GM12878 (cell line): ENCODE measurements around the gene CACNA1E. TPM values are rescaled to one million over a fixed set of nuclear protein-coding genes. Genes with fewer than 3 reads are reported as not detected.
A peak's percentile ranks its signal among the peaks of the same experiment; 100 is the strongest.

Experiments used
- ATAC-seq: fragments of 200-7000 bp; cut with Tn5 transposase; 3 replicates; pipeline ENCODE4 v1.9.1; 2020; ENCODE audit warnings: mild to moderate bottlenecking, moderate library complexity
- BruUV-seq: library from RNA; stranded (reverse); fragments of 400-500 nt; replicated peaks from 2 replicates; lab custom pipeline; 2021; lab: Mats Ljungman, UMichigan
- CTCF ChIA-PET: fragments of 300-600 bp; sonication (Branson Sonifier 250); formaldehyde crosslinking; extraction: SDS; loops from one replicate; lab custom pipeline; 2021; ENCODE audit warnings: inconsistent platforms; lab: Yijun Ruan, JAX
- POLR2A ChIA-PET: fragments of 350-600 bp; formaldehyde crosslinking; extraction: SDS; loops from one replicate; lab custom pipeline; 2021; ENCODE audit warnings: inconsistent platforms; lab: Charles Lee
- RAD21 ChIA-PET: fragments of 300-600 bp; sonication (Branson Sonifier 250); formaldehyde crosslinking; loops from one replicate; lab custom pipeline; 2023; ENCODE audit warnings: antibody characterized with exemption; ENCODE audit not compliant: unreplicated experiment; lab: Charles Lee
- SMC1A ChIA-PET: fragments of 300-600 bp; sonication (Branson Sonifier 250); formaldehyde crosslinking; loops from one replicate; lab custom pipeline; 2023; ENCODE audit not compliant: unreplicated experiment, uncharacterized antibody; lab: Charles Lee
- DNase-seq: peaks from one replicate; pipeline ENCODE4 v3.0.0-alpha.2; 2011; ENCODE audit warnings: low read depth, low spot score
- FAIRE-seq: peaks from 3 replicates; lab custom pipeline; 2011; peaks lifted over from hg19 to GRCh38; lab: Jason Lieb, UNC
- H2AFZ ChIP-seq: 2 replicates; pipeline ENCODE4 v1.6.0; 2011; ENCODE audit warnings: low read depth, low read length, control low read depth; ENCODE audit not compliant: control insufficient read depth
- H3K27ac ChIP-seq: 2 replicates; pipeline ENCODE4 v1.5.1; 2011; ENCODE audit warnings: control low read depth; ENCODE audit not compliant: control insufficient read depth, insufficient read depth
- H3K27me3 ChIP-seq, 2 experiments: replicated peaks in 1 of 2; 2 replicates each; pipeline versions ENCODE4 v1.6.0 to v1.6.1; 2011; ENCODE audit warnings: low read length in 1 of 2; ENCODE audit not compliant: control insufficient read depth in 2 of 2, insufficient read depth in 2 of 2
- H3K36me3 ChIP-seq, 2 experiments: 2 replicates each; pipeline ENCODE4 v1.5.1; 2011; ENCODE audit warnings: low read length in 1 of 2; ENCODE audit not compliant: control insufficient read depth in 2 of 2, insufficient read depth in 2 of 2
- H3K4me1 ChIP-seq: 2 replicates; pipeline ENCODE4 v1.6.1; 2011; ENCODE audit warnings: mild to moderate bottlenecking, low read length, moderate library complexity, mixed read lengths; ENCODE audit not compliant: control insufficient read depth, insufficient read depth
- H3K4me2 ChIP-seq: 2 replicates; pipeline ENCODE4 v1.6.0; 2011; ENCODE audit warnings: control low read depth; ENCODE audit not compliant: control insufficient read depth, insufficient read depth
- H3K4me3 ChIP-seq: fragments of 200-600 bp; sonication (generic); 2 replicates; pipeline ENCODE4 v1.5.1; 2016
- H3K79me2 ChIP-seq: 2 replicates; pipeline ENCODE4 v1.6.0; 2011; ENCODE audit warnings: low read length; ENCODE audit not compliant: control insufficient read depth, insufficient read depth
- H3K9ac ChIP-seq: 2 replicates; pipeline ENCODE4 v1.8.0; 2011; ENCODE audit warnings: low read length, control low read depth, mixed read lengths; ENCODE audit not compliant: control insufficient read depth, insufficient read depth
- H3K9me3 ChIP-seq: replicated peaks from 3 replicates; pipeline ENCODE4 v1.5.1; 2011; ENCODE audit warnings: mild to moderate bottlenecking, low read length; ENCODE audit not compliant: control insufficient read depth, insufficient read depth
- H4K20me1 ChIP-seq: 2 replicates; pipeline ENCODE4 v1.6.0; 2011; ENCODE audit not compliant: control insufficient read depth, insufficient read depth
- BMI1 ChIP-seq: fragments of 450-650 bp; IDR thresholded peaks from 2 replicates; pipeline ENCODE4 v1.6.1; 2016; ENCODE audit warnings: mild to moderate bottlenecking, moderate library complexity, borderline replicate concordance
- CEBPB ChIP-seq, 2 experiments: fragments of 150-350 bp in 1 of 2; IDR thresholded peaks; 2 replicates each; pipeline ENCODE4 v1.6.1; 2012 to 2014; ENCODE audit warnings: low read depth in 2 of 2, low read length in 2 of 2, borderline replicate concordance in 1 of 2, inconsistent platforms in 1 of 2
- DPF2 ChIP-seq: fragments of 450-650 bp; IDR thresholded peaks from 2 replicates; pipeline ENCODE4 v1.6.1; 2017; ENCODE audit warnings: mild to moderate bottlenecking
- EED ChIP-seq: sonication (generic); IDR thresholded peaks from 2 replicates; pipeline ENCODE4 v1.6.1; 2016; ENCODE audit warnings: antibody characterized with exemption, low read depth
- EP300 ChIP-seq, 2 experiments: fragments of 150-350 bp in 1 of 2; IDR thresholded peaks; 2 replicates each; pipeline ENCODE4 v1.6.1; 2011 to 2012; ENCODE audit warnings: low read depth in 2 of 2, low read length in 2 of 2, borderline replicate concordance in 1 of 2, improper control_type of control experiment in 1 of 2, inconsistent platforms in 1 of 2; ENCODE audit not compliant: control insufficient read depth in 1 of 2
- HDAC2 ChIP-seq: fragments of 200-600 bp; sonication (generic); IDR thresholded peaks from 2 replicates; pipeline ENCODE4 v1.6.1; 2017
- HDGF ChIP-seq: fragments of 450-650 bp; IDR thresholded peaks from 2 replicates; pipeline ENCODE4 v1.6.1; 2016; ENCODE audit warnings: antibody characterized with exemption
- MXI1 ChIP-seq: fragments of 150-350 bp; IDR thresholded peaks from 2 replicates; pipeline ENCODE4 v1.6.1; 2011; ENCODE audit warnings: low read depth, mild to moderate bottlenecking, inconsistent platforms, low read length, improper control_type of control experiment
- NBN ChIP-seq: fragments of 450-650 bp; IDR thresholded peaks from 2 replicates; pipeline ENCODE4 v1.6.1; 2016
- PAX5 ChIP-seq: IDR thresholded peaks from 2 replicates; pipeline ENCODE4 v1.6.1; 2011; ENCODE audit warnings: low read depth, low read length, borderline replicate concordance
- POLR2AphosphoS2 ChIP-seq: IDR thresholded peaks from 2 replicates; pipeline ENCODE4 v1.6.1; 2011; ENCODE audit warnings: low read depth, mild to moderate bottlenecking, low read length, improper control_type of control experiment, moderate library complexity
- POLR2AphosphoS5 ChIP-seq: IDR thresholded peaks from 2 replicates; pipeline ENCODE4 v1.6.1; 2011; ENCODE audit warnings: mild to moderate bottlenecking, low read length, inconsistent platforms
- RELB ChIP-seq: fragments of 450-650 bp; IDR thresholded peaks from 2 replicates; pipeline ENCODE4 v1.6.1; 2017; ENCODE audit warnings: low read depth, mild to moderate bottlenecking, moderate library complexity
- RFX5 ChIP-seq: IDR thresholded peaks from 2 replicates; pipeline ENCODE4 v1.6.1; 2011; ENCODE audit warnings: low read depth, low read length, improper control_type of control experiment
- RUNX3 ChIP-seq: IDR thresholded peaks from 2 replicates; pipeline ENCODE4 v1.6.1; 2012; ENCODE audit warnings: low read length, inconsistent platforms
- SMAD1 ChIP-seq: fragments of 450-650 bp; IDR thresholded peaks from 2 replicates; pipeline ENCODE4 v1.6.1; 2018; ENCODE audit warnings: mild to moderate bottlenecking, low read depth; ENCODE audit not compliant: partially characterized antibody
- TCF3 ChIP-seq: IDR thresholded peaks from 2 replicates; pipeline ENCODE4 v1.6.1; 2012; ENCODE audit warnings: low read depth, mild to moderate bottlenecking, low read length, borderline replicate concordance; ENCODE audit not compliant: insufficient read depth
- YY1 ChIP-seq: IDR thresholded peaks from 2 replicates; pipeline ENCODE4 v1.6.1; 2011; ENCODE audit warnings: low read depth, mild to moderate bottlenecking, low read length
- ZBED1 ChIP-seq: IDR thresholded peaks from 2 replicates; pipeline ENCODE4 v1.6.1; 2016; ENCODE audit warnings: borderline replicate concordance
- ZNF207 ChIP-seq: fragments of 450-650 bp; IDR thresholded peaks from 2 replicates; pipeline ENCODE4 v1.6.1; 2014; ENCODE audit warnings: antibody characterized with exemption, mild to moderate bottlenecking, borderline replicate concordance
- ZZZ3 ChIP-seq: IDR thresholded peaks from 2 replicates; pipeline ENCODE4 v1.6.1; 2011; ENCODE audit warnings: low read depth; ENCODE audit not compliant: control insufficient read depth, insufficient read length
- WGBS: methylation state at CpG from one replicate; pipeline ENCODE4 v1.1.6; 2016; ENCODE audit warnings: low lambda C conversion rate; ENCODE audit not compliant: insufficient replicate concordance, insufficient coverage; ENCODE audit errors: missing lambda C conversion rate; 5-methylcytosine and 5-hydroxymethylcytosine counted together
- in situ Hi-C: fragments of 300-500 bp; cut with MboI; formaldehyde crosslinking; loops from 9 replicates; pipeline ENCODE4 v1.14.3; 2018; ENCODE audit warnings: mixed read lengths
- intact Hi-C: fragments of 100-400 bp; cut with micrococcal nuclease; formaldehyde crosslinking; loops from one replicate; pipeline ENCODE4 v1.14.2; 2022; ENCODE audit not compliant: unreplicated experiment
- polyA plus RNA-seq, 11 experiments: library from polyadenylated mRNA; depleted of rRNA in 4 of 11; unstranded in 6 of 11; stranded (reverse) in 5 of 11; fragments of >200 nt; fragmentation: Nextera tagmentation in 4 of 11; fragmentation: Illumina TruSeq in 1 of 11; extraction: Ambion mirVana in 4 of 11; extraction: Trizol in 1 of 11; gene quantifications; 1 replicate in 1 of 11; 2 replicates in 10 of 11; pipeline versions ENCODE4 v1.2.1 to v1.2.3, GENCODE V29; 2011 to 2016; ENCODE audit warnings: inconsistent platforms in 2 of 11, missing spikeins in 2 of 11, low read depth in 1 of 11
- total RNA-seq, 4 experiments: library from RNA; depleted of rRNA in 3 of 4; stranded (reverse); fragments of >200 nt in 3 of 4; fragmentation: Illumina TruSeq in 1 of 4; extraction: Trizol in 1 of 4; gene quantifications; 2 replicates each; pipeline versions ENCODE4 v1.2.1 to v1.2.3, GENCODE V29; 2013 to 2021

The CACNA1E gene
- total and polyA plus RNA-seq, 10 of the 15 experiments (the other 5 are each of a cell fraction or from before 2014, with no cell fraction given): 0.57 to 22.0 (median 8.5) TPM

- SMC1A ChIA-PET: interaction anchor here (0.8 to 4.5 kb wide), 9 partner anchors 10 to 162 kb away, joined by 3 to 24 read pairs (median 4); partner anchors contain the start of gene CACNA1E
- TF ChIP-seq EP300 (IDR thresholded peaks at IDR 0.05; ENCODE audit: borderline replicate concordance in 1 of 2, control insufficient read depth in 1 of 2, low read depth in 2 of 2, low read length in 2 of 2): 0 out of 4 replicates have a peak, but pooled peaks of 1 of the 2 experiments have one; percentile 40
- TF ChIP-seq POLR2AphosphoS5: no peak
- TF ChIP-seq PAX5: peak; percentile 38; the same call in 1 of the 2 replicates
- no peak for TF ChIP-seq RUNX3
- 0 out of 2 replicates have a peak, but pooled peaks have one; percentile 31 for TF ChIP-seq EED
- no peak for TF ChIP-seq BMI1
- TF ChIP-seq RELB: peak; percentile 60; the same call in 1 of the 2 replicates
- no peak for TF ChIP-seq POLR2AphosphoS2
- peak; percentile 78; the same call in 1 of the 2 replicates for TF ChIP-seq NBN
- peak; percentile 61; the same call in 1 of the 2 replicates for TF ChIP-seq HDGF
- no peak for TF ChIP-seq ZBED1
- TF ChIP-seq MXI1: no peak
- TF ChIP-seq TCF3: 0 out of 2 replicates have a peak, but pooled peaks have one; percentile 14
- no peak for TF ChIP-seq HDAC2
- TF ChIP-seq SMAD1: no peak
- TF ChIP-seq CEBPB (IDR thresholded peaks at IDR 0.05; ENCODE audit: borderline replicate concordance in 1 of 2, low read depth in 2 of 2, low read length in 2 of 2): no peak
- TF ChIP-seq ZNF207: no peak
- no peak for TF ChIP-seq RFX5
- no peak for TF ChIP-seq YY1
- no peak for TF ChIP-seq ZZZ3
- peak; percentile 86 for TF ChIP-seq DPF2
These were observed 31.3 kb downstream of the CACNA1E start for GRCh38 chr1:181514298-181515290.

More at GRCh38 chr1:181514298-181515290, 31.3 kb downstream of the CACNA1E start:
- ATAC-seq (peak; percentile 91), FAIRE-seq (no peak), DNase-seq (peak; percentile 54)
- intact Hi-C loops (no loop called here), in situ Hi-C loops (no loop called here)
- CTCF ChIA-PET: interaction anchor here (0.9 to 3.2 kb wide), 6 partner anchors 10 to 423 kb away, joined by 3 to 9 read pairs (median 4); no protein-coding TSS in a partner anchor
- Histone ChIP-seq H4K20me1 (no peaks in the 10 kb centered on the region), H3K4me2 (peak overlapping the region; percentile 83), H3K79me2 (no peaks in the 10 kb centered on the region), H3K27ac (peak overlapping the region; percentile 35), H3K36me3 (no peaks in the 10 kb centered on the region; a peak in 1 of 4 replicates), H3K4me3 (no peak overlapping the region), H3K9ac (0 out of 2 replicates have a peak overlapping the region, but pooled peaks have one; percentile 11), H3K9me3 (no peaks in the 10 kb centered on the region), H3K27me3 (no peaks in the 10 kb centered on the region), H2AFZ (no peak overlapping the region; the same call in 1 of the 2 replicates), H3K4me1 (peaks cover 18% of the 10 kb centered on the region)
- RAD21 ChIA-PET: interaction anchor here (0.5 to 16.9 kb wide), 4 partner anchors 9 to 422 kb away, joined by 3 to 278 read pairs (median 4); partner anchors contain the start of gene CACNA1E
- BruUV-seq: no TSS peak
- WGBS: 37% methylated on average over 4 of the region's 4 CpGs
- POLR2A ChIA-PET: interaction anchor here (0.6 to 2.2 kb wide), 5 partner anchors 8 to 45 kb away, joined by 3 to 8 read pairs (median 4); no protein-coding TSS in a partner anchor
